H1 (cell line): ENCODE measurements around the gene GRK6. TPM values are rescaled to one million over a fixed set of nuclear protein-coding genes. Genes with fewer than 3 reads are reported as not detected.

Experiments
- ASH2L ChIP-seq: fragments of 200-600, 300-600 bp; sonication (generic); IDR thresholded peaks from one replicate; pipeline ENCODE4 v1.7.1; 2017; ENCODE audit warnings: low read length
- CREB1 ChIP-seq: IDR thresholded peaks from 2 replicates; pipeline ENCODE4 v1.6.1; 2012; ENCODE audit warnings: inconsistent platforms
- NRF1 ChIP-seq: IDR thresholded peaks from 2 replicates; pipeline ENCODE4 v1.6.1; 2011; ENCODE audit warnings: mild to moderate bottlenecking, low read depth, low read length, improper control_type of control experiment
- RAD21 ChIP-seq, 2 experiments: IDR thresholded peaks in 1 of 2; conservative IDR thresholded peaks in 1 of 2; 2 replicates each; pipeline ENCODE4 v1.6.1; 2011; ENCODE audit warnings: low read depth in 2 of 2, low read length in 2 of 2, improper control_type of control experiment in 1 of 2, inconsistent platforms in 1 of 2, mild to moderate bottlenecking in 1 of 2, moderate library complexity in 1 of 2
- polyA plus RNA-seq, 7 experiments: library from polyadenylated mRNA; depleted of rRNA in 3 of 7; stranded (reverse) in 5 of 7; unstranded in 2 of 7; fragments of >200 nt in 5 of 7; fragments of 200-250 nt in 2 of 7; gene quantifications; 1 replicate in 5 of 7; 2 replicates in 1 of 7; 4 replicates in 1 of 7; pipeline versions ENCODE4 v1.2.1 to v1.2.3, GENCODE V29; 2011 to 2013; ENCODE audit warnings: missing spikeins in 2 of 7, mixed read lengths in 2 of 7
- total RNA-seq: library from RNA; stranded (reverse); fragmentation: NEBNext Ultra II Directional; extraction: Animal tissue kit (Norgen Biotek cat#: 25700); gene quantifications from 2 replicates; pipeline ENCODE4 v1.2.1, GENCODE V29; 2021
- TF ChIP-seq, protein P1 (sequence below): IDR thresholded peaks from 2 replicates; pipeline ENCODE4 v1.6.1; 2012; ENCODE audit warnings: inconsistent platforms
- TF ChIP-seq, protein P2 (sequence below): IDR thresholded peaks from 2 replicates; pipeline ENCODE4 v1.6.1; 2012; ENCODE audit warnings: inconsistent platforms

Gene GRK6
- total and polyA plus RNA-seq, 2 of the 8 experiments (the other 6 are each of a cell fraction or from before 2014, with no cell fraction given), result 31.8 to 57.8 TPM

GRCh38 chr5:177382423-177383029 is 44.0 kb upstream of the GRK6 start (continued):
- TF ChIP-seq, protein P1, sequence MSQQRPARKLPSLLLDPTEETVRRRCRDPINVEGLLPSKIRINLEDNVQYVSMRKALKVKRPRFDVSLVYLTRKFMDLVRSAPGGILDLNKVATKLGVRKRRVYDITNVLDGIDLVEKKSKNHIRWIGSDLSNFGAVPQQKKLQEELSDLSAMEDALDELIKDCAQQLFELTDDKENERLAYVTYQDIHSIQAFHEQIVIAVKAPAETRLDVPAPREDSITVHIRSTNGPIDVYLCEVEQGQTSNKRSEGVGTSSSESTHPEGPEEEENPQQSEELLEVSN, result peak; percentile 92
- TF ChIP-seq CREB1 (no peak), RAD21 (IDR thresholded peaks at IDR 0.05 in 1 of 2, conservative IDR thresholded peaks at IDR 0.05 in 1 of 2; ENCODE audit: low read depth in 2 of 2, low read length in 2 of 2) (peak; percentile 22 to 41; a peak in 2 of 4 replicates), ASH2L (no peak), NRF1 (no peak)
- TF ChIP-seq, protein P2, sequence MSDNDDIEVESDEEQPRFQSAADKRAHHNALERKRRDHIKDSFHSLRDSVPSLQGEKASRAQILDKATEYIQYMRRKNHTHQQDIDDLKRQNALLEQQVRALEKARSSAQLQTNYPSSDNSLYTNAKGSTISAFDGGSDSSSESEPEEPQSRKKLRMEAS, result peak; percentile 83
- TF ChIP-seq, all 59 proteins: peak for 4
